ENCODE data around the gene HDAC10.

- TF ChIP-seq, protein P1, sequence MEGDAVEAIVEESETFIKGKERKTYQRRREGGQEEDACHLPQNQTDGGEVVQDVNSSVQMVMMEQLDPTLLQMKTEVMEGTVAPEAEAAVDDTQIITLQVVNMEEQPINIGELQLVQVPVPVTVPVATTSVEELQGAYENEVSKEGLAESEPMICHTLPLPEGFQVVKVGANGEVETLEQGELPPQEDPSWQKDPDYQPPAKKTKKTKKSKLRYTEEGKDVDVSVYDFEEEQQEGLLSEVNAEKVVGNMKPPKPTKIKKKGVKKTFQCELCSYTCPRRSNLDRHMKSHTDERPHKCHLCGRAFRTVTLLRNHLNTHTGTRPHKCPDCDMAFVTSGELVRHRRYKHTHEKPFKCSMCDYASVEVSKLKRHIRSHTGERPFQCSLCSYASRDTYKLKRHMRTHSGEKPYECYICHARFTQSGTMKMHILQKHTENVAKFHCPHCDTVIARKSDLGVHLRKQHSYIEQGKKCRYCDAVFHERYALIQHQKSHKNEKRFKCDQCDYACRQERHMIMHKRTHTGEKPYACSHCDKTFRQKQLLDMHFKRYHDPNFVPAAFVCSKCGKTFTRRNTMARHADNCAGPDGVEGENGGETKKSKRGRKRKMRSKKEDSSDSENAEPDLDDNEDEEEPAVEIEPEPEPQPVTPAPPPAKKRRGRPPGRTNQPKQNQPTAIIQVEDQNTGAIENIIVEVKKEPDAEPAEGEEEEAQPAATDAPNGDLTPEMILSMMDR (IDR thresholded peaks at IDR 0.05 in 2 of 3, conservative IDR thresholded peaks at IDR 0.05 in 1 of 3; ENCODE audit: control insufficient read depth in 2 of 3, extremely low read depth in 1 of 3, insufficient read depth in 1 of 3, low read depth in 3 of 3, low read length in 3 of 3), result no peak
- TF ChIP-seq MTA3 (IDR thresholded peaks at IDR 0.05; ENCODE audit: borderline replicate concordance, low read length), result no peak
- no peak for TF ChIP-seq USF1 (IDR thresholded peaks at IDR 0.05; ENCODE audit: borderline replicate concordance, extremely low read length, insufficient read depth, low read depth, low read length)
- no peak for TF ChIP-seq STAT3 (IDR thresholded peaks at IDR 0.05; ENCODE audit: low read depth, low read length)
- no peak for TF ChIP-seq PBX3 (IDR thresholded peaks at IDR 0.05; ENCODE audit: insufficient replicate concordance, low read depth, low read length)
- TF ChIP-seq RB1 (IDR thresholded peaks at IDR 0.05; ENCODE audit: borderline replicate concordance), result no peak
- TF ChIP-seq EZH2 (IDR thresholded peaks at IDR 0.05; ENCODE audit: borderline replicate concordance, control insufficient read depth, low read depth, low read length), result no peak
- no peak for TF ChIP-seq FOXM1 (IDR thresholded peaks at IDR 0.05; ENCODE audit: low read depth, low read length)
- no peak for TF ChIP-seq EP300 (IDR thresholded peaks at IDR 0.05; ENCODE audit: borderline replicate concordance in 1 of 2, control insufficient read depth in 1 of 2, low read depth in 2 of 2, low read length in 2 of 2)
- TF ChIP-seq CEBPB (IDR thresholded peaks at IDR 0.05; ENCODE audit: borderline replicate concordance in 1 of 2, low read depth in 2 of 2, low read length in 2 of 2), result no peak
- TF ChIP-seq ZNF217 (IDR thresholded peaks at IDR 0.05), result no peak
Measured at GRCh38 chr22:50216684-50217520, 34.2 kb downstream of the HDAC10 start.

All from GM12878 (cell line).